ENCODE results near the gene CCDC6.

- no peak for TF ChIP-seq EP300 (IDR thresholded peaks at IDR 0.05)
- no peak for TF ChIP-seq POLR2AphosphoS5 (IDR thresholded peaks at IDR 0.05)
Measured at GRCh38 chr10:59833810-59834209, 72.5 kb downstream of the CCDC6 start.

Data from sigmoid colon (tissue), 4 donors.